Measurements from ENCODE around the gene NTRK2.

- TF ChIP-seq CTCF (IDR thresholded peaks at IDR 0.05; ENCODE audit: poor library complexity) (peak; percentile 93), EZH2phosphoT487 (IDR thresholded peaks at IDR 0.05; ENCODE audit: low read depth, severe bottlenecking, unreplicated experiment) (no peak)
Measured at GRCh38 chr9:84953797-84954705, 284.5 kb downstream of the NTRK2 start.

Measured in hepatocyte (in vitro differentiated cells).